Measurements from ENCODE around the gene CSGALNACT2.

CSGALNACT2 gene

GRCh38 chr10:43108951-43109350 is 29.3 kb upstream of the CSGALNACT2 start:
- peaks cover 6% of the 10 kb centered on the region for H3K27me3 Mint-ChIP-seq
- H3K36me3 Mint-ChIP-seq (ENCODE audit: low read depth) = no peaks in the 10 kb centered on the region
- H3K9me3 Mint-ChIP-seq = no peaks in the 10 kb centered on the region
- no peak overlapping the region for H3K27ac Mint-ChIP-seq
- no peak for DNase-seq
- H3K4me3 Mint-ChIP-seq = no peak overlapping the region
- H3K4me1 Mint-ChIP-seq (ENCODE audit: low read depth) = peaks cover 6% of the 10 kb centered on the region

DNA sequence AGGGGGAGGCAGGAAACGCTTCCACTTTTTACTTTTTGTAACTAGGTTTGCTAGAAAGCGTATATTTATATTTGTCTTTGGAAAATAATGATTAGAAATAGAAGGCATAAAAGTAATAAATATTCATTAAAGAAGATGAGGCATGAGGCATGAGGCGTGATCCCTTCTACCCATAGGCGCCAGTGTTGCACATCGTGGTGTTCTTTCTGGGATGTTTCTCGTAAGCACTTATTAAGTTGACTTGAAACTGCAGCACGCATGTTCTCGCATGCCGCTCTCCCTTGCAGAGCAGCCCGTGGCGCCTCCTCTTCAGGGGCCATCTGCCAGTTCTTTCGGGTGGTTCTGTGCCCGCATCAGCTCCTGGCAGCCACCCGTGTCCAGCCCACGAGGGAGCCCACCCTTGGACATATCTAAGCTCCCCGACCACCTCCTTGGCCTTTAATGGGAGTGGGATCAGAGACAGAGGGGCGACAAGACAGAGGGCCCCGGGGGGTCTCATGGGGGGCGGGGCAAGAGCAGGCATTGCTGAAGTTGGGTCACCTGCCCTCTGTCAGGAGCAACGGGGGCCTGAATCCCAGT is 28.5 kb upstream of the CSGALNACT2 start:
- H3K36me3 Mint-ChIP-seq (ENCODE audit: low read depth) = no peaks in the 10 kb centered on the region
- H3K27me3 Mint-ChIP-seq = peaks cover 5% of the 10 kb centered on the region
- H3K4me1 Mint-ChIP-seq (ENCODE audit: low read depth) = peaks cover 6% of the 10 kb centered on the region
- no peak overlapping the region for H3K4me3 Mint-ChIP-seq
- DNase-seq = no peak
- H3K27ac Mint-ChIP-seq = no peak overlapping the region
- no peaks in the 10 kb centered on the region for H3K9me3 Mint-ChIP-seq

DNA sequence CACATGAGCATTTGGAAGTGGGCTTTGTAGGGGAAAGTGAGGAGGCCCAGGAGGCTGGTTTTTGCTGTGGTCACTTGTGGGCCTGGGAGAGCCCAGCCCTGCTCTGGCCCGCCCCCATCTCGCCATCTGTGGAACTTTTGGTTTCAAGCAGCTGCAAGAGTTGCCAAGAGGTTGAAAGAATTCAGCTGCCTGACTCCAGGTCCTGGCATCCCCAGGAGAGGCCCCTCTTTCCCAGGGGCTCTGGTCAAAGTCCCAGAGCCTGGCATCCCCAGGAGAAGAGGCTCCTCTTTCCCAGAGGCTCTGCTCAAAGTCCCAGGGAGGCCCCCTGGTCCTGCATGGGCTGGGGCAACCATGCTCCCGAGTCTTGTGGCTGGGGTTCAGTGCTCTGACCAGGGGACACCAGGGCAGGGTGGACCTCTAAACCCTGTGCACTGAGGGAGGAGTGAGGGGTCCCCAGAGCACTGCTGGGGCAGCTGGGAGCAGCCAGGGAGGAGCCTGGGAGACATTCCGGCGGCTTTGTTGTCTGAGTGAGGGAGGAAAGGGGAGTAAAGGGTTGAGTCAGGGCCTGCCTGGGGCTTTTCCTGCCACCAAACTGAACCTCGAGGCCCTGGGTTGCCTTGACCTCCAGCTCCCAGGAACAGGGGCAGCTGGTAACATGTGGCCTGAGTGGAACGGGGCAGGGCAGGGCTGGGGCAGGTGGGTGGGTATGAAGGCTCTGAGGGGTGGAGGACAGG is 27.7 kb upstream of the CSGALNACT2 start:
- H3K4me1 Mint-ChIP-seq (ENCODE audit: low read depth) = peaks cover 2% of the 10 kb centered on the region
- no peak for DNase-seq
- H3K27me3 Mint-ChIP-seq = no peaks in the 10 kb centered on the region
- no peaks in the 10 kb centered on the region for H3K9me3 Mint-ChIP-seq
- H3K36me3 Mint-ChIP-seq (ENCODE audit: low read depth) = no peaks in the 10 kb centered on the region
- H3K4me3 Mint-ChIP-seq = no peak overlapping the region
- no peak overlapping the region for H3K27ac Mint-ChIP-seq

DNA sequence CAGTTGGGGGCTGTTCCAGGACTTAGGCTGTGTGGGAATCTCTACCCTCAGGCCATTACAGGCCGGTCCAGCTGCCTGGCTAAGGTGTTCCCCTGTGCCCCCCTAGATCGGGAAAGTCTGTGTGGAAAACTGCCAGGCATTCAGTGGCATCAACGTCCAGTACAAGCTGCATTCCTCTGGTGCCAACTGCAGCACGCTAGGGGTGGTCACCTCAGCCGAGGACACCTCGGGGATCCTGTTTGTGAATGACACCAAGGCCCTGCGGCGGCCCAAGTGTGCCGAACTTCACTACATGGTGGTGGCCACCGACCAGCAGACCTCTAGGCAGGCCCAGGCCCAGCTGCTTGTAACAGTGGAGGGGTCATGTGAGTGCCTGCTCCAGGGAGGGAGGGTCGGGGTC is 27.1 kb upstream of the CSGALNACT2 start:
- no peaks in the 10 kb centered on the region for H3K4me1 Mint-ChIP-seq (ENCODE audit: low read depth)
- no peaks in the 10 kb centered on the region for H3K9me3 Mint-ChIP-seq
- H3K4me3 Mint-ChIP-seq = no peak overlapping the region
- no peaks in the 10 kb centered on the region for H3K27me3 Mint-ChIP-seq
- no peaks in the 10 kb centered on the region for H3K36me3 Mint-ChIP-seq (ENCODE audit: low read depth)
- no peak for DNase-seq
- no peak overlapping the region for H3K27ac Mint-ChIP-seq

- no peaks in the 10 kb centered on the region for H3K27me3 Mint-ChIP-seq
- DNase-seq = no peak
- no peaks in the 10 kb centered on the region for H3K9me3 Mint-ChIP-seq
- H3K36me3 Mint-ChIP-seq (ENCODE audit: low read depth) = no peaks in the 10 kb centered on the region
- no peak overlapping the region for H3K4me3 Mint-ChIP-seq
- H3K27ac Mint-ChIP-seq = no peak overlapping the region
- no peaks in the 10 kb centered on the region for H3K4me1 Mint-ChIP-seq (ENCODE audit: low read depth)
These were observed 26.2 kb upstream of the CSGALNACT2 start for GRCh38 chr10:43111921-43112607.

DNA sequence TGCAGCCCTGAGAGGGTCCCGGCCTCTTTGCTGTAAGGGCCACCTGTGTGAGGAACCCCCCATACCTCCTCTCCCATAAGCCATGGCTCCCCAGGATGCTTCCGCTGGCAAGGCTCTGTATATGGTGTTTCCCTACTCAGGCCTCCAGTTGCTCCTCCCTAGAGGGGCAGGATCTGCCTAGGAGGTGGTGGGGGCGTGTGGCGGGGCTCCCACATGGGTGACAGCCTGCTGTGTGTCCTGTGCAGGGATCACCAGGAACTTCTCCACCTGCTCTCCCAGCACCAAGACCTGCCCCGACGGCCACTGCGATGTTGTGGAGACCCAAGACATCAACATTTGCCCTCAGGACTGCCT is 25.7 kb upstream of the CSGALNACT2 start:
- Mint-ChIP-seq H3K36me3 (ENCODE audit: low read depth) (no peaks in the 10 kb centered on the region), H3K4me1 (ENCODE audit: low read depth) (no peaks in the 10 kb centered on the region), H3K27ac (no peak overlapping the region), H3K4me3 (no peak overlapping the region), H3K27me3 (no peaks in the 10 kb centered on the region), H3K9me3 (no peaks in the 10 kb centered on the region)
- no peak for DNase-seq

GRCh38 chr10:43113201-43114087 is 24.8 kb upstream of the CSGALNACT2 start:
- DNase-seq = no peak
- Mint-ChIP-seq H3K4me3 (no peak overlapping the region), H3K27me3 (no peaks in the 10 kb centered on the region), H3K9me3 (no peaks in the 10 kb centered on the region), H3K4me1 (ENCODE audit: low read depth) (no peaks in the 10 kb centered on the region), H3K36me3 (ENCODE audit: low read depth) (no peaks in the 10 kb centered on the region), H3K27ac (no peak overlapping the region)

DNA sequence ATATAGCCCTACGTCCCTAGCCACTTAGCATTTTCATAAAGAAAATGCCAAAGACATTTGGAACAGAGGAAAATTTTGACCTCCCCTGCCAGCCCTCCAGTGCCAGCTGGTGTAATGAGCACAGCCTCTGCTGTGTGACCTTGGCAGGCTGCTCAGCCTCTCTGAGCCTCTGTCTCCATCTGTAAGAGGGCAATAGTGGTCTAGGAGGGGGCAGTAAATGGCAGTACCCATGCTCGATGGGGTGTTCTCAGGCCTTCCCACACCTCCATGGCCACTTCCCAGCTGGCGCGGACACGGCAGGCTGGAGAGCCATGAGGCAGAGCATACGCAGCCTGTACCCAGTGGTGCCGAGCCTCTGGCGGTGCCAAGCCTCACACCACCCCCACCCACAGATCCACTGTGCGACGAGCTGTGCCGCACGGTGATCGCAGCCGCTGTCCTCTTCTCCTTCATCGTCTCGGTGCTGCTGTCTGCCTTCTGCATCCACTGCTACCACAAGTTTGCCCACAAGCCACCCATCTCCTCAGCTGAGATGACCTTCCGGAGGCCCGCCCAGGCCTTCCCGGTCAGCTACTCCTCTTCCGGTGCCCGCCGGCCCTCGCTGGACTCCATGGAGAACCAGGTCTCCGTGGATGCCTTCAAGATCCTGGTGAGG is 24.0 kb upstream of the CSGALNACT2 start:
- H3K9me3 Mint-ChIP-seq = no peaks in the 10 kb centered on the region
- no peak for DNase-seq
- H3K27me3 Mint-ChIP-seq = no peaks in the 10 kb centered on the region
- no peaks in the 10 kb centered on the region for H3K36me3 Mint-ChIP-seq (ENCODE audit: low read depth)
- H3K4me1 Mint-ChIP-seq (ENCODE audit: low read depth) = peaks cover 1% of the 10 kb centered on the region
- no peak overlapping the region for H3K4me3 Mint-ChIP-seq
- no peak overlapping the region for H3K27ac Mint-ChIP-seq

DNA sequence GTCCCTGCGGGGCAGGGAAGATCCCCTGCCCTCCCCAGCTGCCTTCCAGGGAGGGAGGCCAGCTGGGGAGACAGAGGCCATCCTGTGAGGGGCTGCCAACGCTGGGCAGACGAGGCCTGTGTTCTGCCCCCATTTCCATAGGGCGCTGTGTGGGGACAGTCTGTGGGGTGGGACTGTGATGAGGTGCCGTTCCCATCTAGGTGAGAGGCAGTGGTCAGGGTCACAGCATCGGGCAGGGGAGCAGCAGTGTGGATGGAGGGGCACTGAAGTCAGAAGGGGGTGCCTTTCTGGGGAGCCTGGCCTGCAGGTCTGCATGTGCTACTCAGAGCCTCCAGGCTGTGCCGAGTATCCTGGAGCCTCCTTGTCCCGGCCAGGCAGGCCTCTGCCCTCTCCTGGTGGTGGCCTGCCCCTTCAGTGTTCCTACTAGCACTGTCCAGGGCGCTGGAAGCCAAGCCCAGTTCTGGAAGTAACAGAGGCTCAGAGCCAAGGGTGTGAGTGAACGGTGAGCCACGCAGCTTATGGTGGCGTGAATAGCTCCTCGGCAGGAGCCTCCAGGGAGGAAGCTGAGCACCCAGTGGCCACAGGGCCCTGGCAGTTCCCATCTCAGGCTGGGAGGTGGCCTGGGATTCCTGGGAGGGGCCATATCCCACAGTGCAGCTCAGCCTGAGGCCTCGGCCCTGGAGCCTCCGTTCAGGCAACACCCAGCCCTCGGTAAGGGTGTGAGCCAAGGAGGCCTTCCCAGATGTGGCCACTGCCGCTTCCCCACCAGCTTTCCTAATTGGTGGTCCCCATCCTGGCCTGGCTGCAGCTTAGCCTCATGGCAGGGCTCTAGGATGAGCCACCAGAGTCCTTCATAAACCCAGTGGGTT is 23.3 kb upstream of the CSGALNACT2 start:
- H3K27ac Mint-ChIP-seq = no peak overlapping the region

GRCh38 chr10:43115881-43116595 is 22.2 kb upstream of the CSGALNACT2 start:
- Mint-ChIP-seq H3K27ac (no peak overlapping the region), H3K4me3 (no peak overlapping the region), H3K27me3 (no peaks in the 10 kb centered on the region), H3K9me3 (no peaks in the 10 kb centered on the region), H3K36me3 (ENCODE audit: low read depth) (no peaks in the 10 kb centered on the region), H3K4me1 (ENCODE audit: low read depth) (peaks cover 15% of the 10 kb centered on the region)
- no peak for DNase-seq

More for the DNA sequence above, 23.3 kb upstream of the CSGALNACT2 start:
- no peak overlapping the region for H3K4me3 Mint-ChIP-seq
- no peaks in the 10 kb centered on the region for H3K36me3 Mint-ChIP-seq (ENCODE audit: low read depth)
- no peak for DNase-seq
- H3K27me3 Mint-ChIP-seq = no peaks in the 10 kb centered on the region
- H3K4me1 Mint-ChIP-seq (ENCODE audit: low read depth) = peaks cover 6% of the 10 kb centered on the region
- H3K9me3 Mint-ChIP-seq = no peaks in the 10 kb centered on the region

DNA sequence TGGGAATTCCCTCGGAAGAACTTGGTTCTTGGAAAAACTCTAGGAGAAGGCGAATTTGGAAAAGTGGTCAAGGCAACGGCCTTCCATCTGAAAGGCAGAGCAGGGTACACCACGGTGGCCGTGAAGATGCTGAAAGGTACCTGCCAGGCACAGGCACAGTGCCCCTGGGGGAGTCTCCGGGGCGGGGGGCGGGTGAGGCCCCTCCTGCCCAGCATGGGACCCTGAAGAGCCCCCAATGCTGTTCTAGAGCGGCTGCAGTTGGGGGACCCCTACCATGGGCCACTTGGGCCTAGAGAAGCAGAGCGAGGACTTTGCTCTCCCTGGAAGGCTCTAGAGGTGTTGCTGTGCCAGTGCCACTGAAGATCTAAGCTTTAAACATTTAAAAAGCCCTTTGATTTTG is 21.6 kb upstream of the CSGALNACT2 start:
- Mint-ChIP-seq H3K4me1 (ENCODE audit: low read depth) (peaks cover 21% of the 10 kb centered on the region), H3K27ac (no peak overlapping the region), H3K4me3 (no peak overlapping the region)

DNA sequence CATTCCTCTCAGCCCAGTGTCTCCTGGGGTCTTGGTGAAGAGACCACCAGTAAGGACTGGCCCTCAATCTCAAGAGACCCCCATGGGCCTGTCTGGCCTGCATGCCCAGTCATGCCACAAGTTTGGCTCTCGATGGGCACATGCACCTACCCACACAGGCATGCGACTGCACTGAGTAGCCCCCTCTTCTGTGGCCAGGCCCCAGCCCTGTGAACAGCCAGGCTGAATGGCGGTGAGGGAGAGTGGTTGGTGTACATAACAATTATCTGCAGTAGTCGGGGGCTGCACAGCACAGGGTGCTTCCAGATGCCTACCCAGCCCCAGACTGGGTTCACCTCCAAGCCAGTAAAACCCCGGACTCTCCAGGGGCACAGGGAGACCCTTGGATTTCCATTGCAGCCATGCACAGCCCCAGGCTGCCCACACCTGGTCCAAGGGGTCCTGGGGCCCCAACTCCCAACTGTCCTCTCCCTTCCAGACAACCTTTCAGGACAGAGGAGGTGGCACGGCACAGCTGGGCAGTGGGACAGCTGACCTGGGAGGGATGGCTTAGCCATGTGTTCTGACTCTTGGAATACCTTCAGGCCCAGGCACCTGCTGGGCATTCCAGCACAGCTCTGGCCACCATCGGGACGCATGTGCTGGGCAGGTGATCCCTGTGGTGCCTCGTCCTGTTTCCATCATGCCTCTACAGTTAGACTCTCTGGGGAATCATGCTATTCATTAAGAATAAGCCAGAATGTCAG is 21.0 kb upstream of the CSGALNACT2 start:
- no peaks in the 10 kb centered on the region for H3K36me3 Mint-ChIP-seq (ENCODE audit: low read depth)
- H3K4me1 Mint-ChIP-seq (ENCODE audit: low read depth) = peaks cover 27% of the 10 kb centered on the region
- no peak overlapping the region for H3K27ac Mint-ChIP-seq
- no peaks in the 10 kb centered on the region for H3K27me3 Mint-ChIP-seq
- H3K9me3 Mint-ChIP-seq = no peaks in the 10 kb centered on the region
- no peak overlapping the region for H3K4me3 Mint-ChIP-seq
- no peak for DNase-seq

More for the DNA sequence above, 21.6 kb upstream of the CSGALNACT2 start:
- Mint-ChIP-seq H3K27me3 (no peaks in the 10 kb centered on the region), H3K9me3 (no peaks in the 10 kb centered on the region), H3K36me3 (ENCODE audit: low read depth) (no peaks in the 10 kb centered on the region)
- no peak for DNase-seq
